Ishikawa (cell line): ENCODE measurements around the gene KDSR.

Experiments
- CEBPB ChIP-seq: IDR thresholded peaks from 2 replicates; pipeline ENCODE4 v1.6.1; 2012
- CREB1 ChIP-seq: IDR thresholded peaks from 2 replicates; pipeline ENCODE4 v1.6.1; 2012; ENCODE audit warnings: low read depth
- EGR1 ChIP-seq: IDR thresholded peaks from 2 replicates; pipeline ENCODE4 v1.6.1; 2012
- EP300 ChIP-seq: IDR thresholded peaks from 2 replicates; pipeline ENCODE4 v1.6.1; 2012; ENCODE audit warnings: borderline replicate concordance
- FOXM1 ChIP-seq: IDR thresholded peaks from 2 replicates; pipeline ENCODE4 v1.6.1; 2012; ENCODE audit warnings: low read depth, borderline replicate concordance
- MAX ChIP-seq: IDR thresholded peaks from 2 replicates; pipeline ENCODE4 v1.6.1; 2012
- NFIC ChIP-seq: IDR thresholded peaks from 2 replicates; pipeline ENCODE4 v1.6.1; 2012
- RAD21 ChIP-seq: IDR thresholded peaks from 2 replicates; pipeline ENCODE4 v1.6.1; 2012; ENCODE audit warnings: low read depth
- REST ChIP-seq: IDR thresholded peaks from 2 replicates; pipeline ENCODE4 v1.6.1; 2012; ENCODE audit warnings: low read depth, mild to moderate bottlenecking
- TAF1 ChIP-seq: IDR thresholded peaks from 2 replicates; pipeline ENCODE4 v1.6.1; 2012; ENCODE audit warnings: low read depth, mild to moderate bottlenecking
- TCF12 ChIP-seq: IDR thresholded peaks from 2 replicates; pipeline ENCODE4 v1.6.1; 2012; ENCODE audit warnings: low read depth
- TEAD4 ChIP-seq: IDR thresholded peaks from 2 replicates; pipeline ENCODE4 v1.6.1; 2012
- USF1 ChIP-seq: IDR thresholded peaks from 2 replicates; pipeline ENCODE4 v1.6.1; 2012
- YY1 ChIP-seq: IDR thresholded peaks from 2 replicates; pipeline ENCODE4 v1.6.1; 2012; ENCODE audit warnings: low read depth
- ZBTB7A ChIP-seq: IDR thresholded peaks from 2 replicates; pipeline ENCODE4 v1.6.1; 2012; ENCODE audit warnings: low read depth

The KDSR gene

GRCh38 chr18:63312019-63312409, 55.0 kb downstream of the KDSR start:
- TF ChIP-seq YY1 (no peak), EGR1 (no peak), USF1 (no peak), CREB1 (no peak), EP300 (no peak), NFIC (no peak), FOXM1 (no peak), RAD21 (no peak), TEAD4 (no peak), TCF12 (no peak), CEBPB (no peak), ZBTB7A (no peak), REST (no peak)

GRCh38 chr18:63311118-63312018, 55.6 kb downstream of the KDSR start:
- TF ChIP-seq TAF1 (no peak), ZBTB7A (no peak), TCF12 (no peak), MAX (no peak), FOXM1 (no peak), REST (no peak), TEAD4 (no peak), RAD21 (no peak), EP300 (no peak), CEBPB (no peak), YY1 (no peak), NFIC (no peak), CREB1 (no peak), USF1 (no peak), EGR1 (no peak)

GRCh38 chr18:63309422-63309821, 57.6 kb downstream of the KDSR start:
- TF ChIP-seq FOXM1, result no peak
- TF ChIP-seq REST, result no peak
- no peak for TF ChIP-seq EP300
- no peak for TF ChIP-seq RAD21
- no peak for TF ChIP-seq ZBTB7A
- TF ChIP-seq EGR1, result no peak
- no peak for TF ChIP-seq YY1
- TF ChIP-seq TAF1, result no peak
- no peak for TF ChIP-seq CREB1
- TF ChIP-seq MAX, result no peak
- TF ChIP-seq USF1, result no peak
- no peak for TF ChIP-seq TEAD4
- TF ChIP-seq CEBPB, result no peak
- TF ChIP-seq NFIC, result no peak
- no peak for TF ChIP-seq TCF12
